Cardiac ventricle fibroblast (primary cell): Measurements from ENCODE around the gene ZNF66. TPM values are rescaled to one million over a fixed set of nuclear protein-coding genes. Genes with fewer than 3 reads are reported as not detected.

Experiments used
- total RNA-seq: library from RNA; depleted of rRNA; stranded (reverse); fragments of >200 nt; gene quantifications from 2 replicates; pipeline ENCODE4 v1.2.3, GENCODE V29; 2015

ZNF66 gene
- 0.12 and 0.83 TPM in 2 replicates for total RNA-seq

GRCh38 chr19:20776083-20777076 lies at the start of gene ZNF66:
Gene ZNF66, plus strand, starts transcription at chr19:20776304. Its CDS starts 144 bp downstream, at chr19:20776448.

Other genes with a start within 250 kb of the ZNF66 start
- 7.5 and 8.6 TPM in 2 replicates for gene ZNF737, start 210.5 kb upstream of the ZNF66 start, total RNA-seq
- 5.6 and 7.8 TPM in 2 replicates for gene ZNF626, start 114.7 kb upstream of the ZNF66 start, total RNA-seq
- 2.0 and 4.2 TPM in 2 replicates for gene ZNF85, start 146.9 kb downstream of the ZNF66 start, total RNA-seq
- 7.1 and 14.3 TPM in 2 replicates for gene ZNF430, start 244.4 kb downstream of the ZNF66 start, total RNA-seq